Astrocyte of the spinal cord (primary cell): ENCODE measurements around the gene PTMS.

ENCODE experiments used
- DNase-seq: peaks from one replicate; pipeline ENCODE4 v3.0.0; 2011; ENCODE audit warnings: low read depth, low spot score
- H3K4me3 ChIP-seq: 2 replicates; pipeline ENCODE4 v1.5.1; 2011; ENCODE audit warnings: low read depth, mild to moderate bottlenecking, low read length, moderate library complexity
- CTCF ChIP-seq: IDR thresholded peaks from 2 replicates; pipeline ENCODE4 v1.5.1; 2012; ENCODE audit warnings: low read depth, mild to moderate bottlenecking, low read length, inconsistent platforms
- in situ Hi-C: cut with HindIII; loops from 2 replicates; pipeline ENCODE4 v1.10.0; 2017; ENCODE audit warnings: low sequenced_read_pairs

Gene PTMS

DNA sequence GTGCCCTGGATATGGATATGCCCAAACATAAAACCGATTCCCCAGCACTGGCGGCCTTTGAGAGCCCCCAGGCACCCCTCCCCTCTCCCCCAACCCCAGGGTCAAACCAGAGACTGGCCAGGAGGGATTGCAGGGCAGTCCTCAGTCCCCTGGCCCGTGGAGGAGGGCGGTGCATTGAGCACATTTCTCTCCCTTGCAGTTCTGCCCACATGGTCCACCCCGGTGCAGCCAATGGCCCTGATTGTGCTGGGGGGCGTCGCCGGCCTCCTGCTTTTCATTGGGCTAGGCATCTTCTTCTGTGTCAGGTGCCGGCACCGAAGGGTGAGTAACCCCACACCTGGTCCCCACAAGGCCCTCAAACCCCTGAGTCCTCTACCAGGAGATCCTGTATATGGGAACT, 52.1 kb downstream of the PTMS start:
- TF ChIP-seq CTCF = no peak
- H3K4me3 ChIP-seq = no peak overlapping the region
- no peak for DNase-seq
- in situ Hi-C loops = no loop called here

- DNase-seq = no peak
- in situ Hi-C loops = no loop called here
- no peak overlapping the region for H3K4me3 ChIP-seq
- TF ChIP-seq CTCF = no peak
Measured at GRCh38 chr12:6818645-6819044, 52.5 kb downstream of the PTMS start.

DNA sequence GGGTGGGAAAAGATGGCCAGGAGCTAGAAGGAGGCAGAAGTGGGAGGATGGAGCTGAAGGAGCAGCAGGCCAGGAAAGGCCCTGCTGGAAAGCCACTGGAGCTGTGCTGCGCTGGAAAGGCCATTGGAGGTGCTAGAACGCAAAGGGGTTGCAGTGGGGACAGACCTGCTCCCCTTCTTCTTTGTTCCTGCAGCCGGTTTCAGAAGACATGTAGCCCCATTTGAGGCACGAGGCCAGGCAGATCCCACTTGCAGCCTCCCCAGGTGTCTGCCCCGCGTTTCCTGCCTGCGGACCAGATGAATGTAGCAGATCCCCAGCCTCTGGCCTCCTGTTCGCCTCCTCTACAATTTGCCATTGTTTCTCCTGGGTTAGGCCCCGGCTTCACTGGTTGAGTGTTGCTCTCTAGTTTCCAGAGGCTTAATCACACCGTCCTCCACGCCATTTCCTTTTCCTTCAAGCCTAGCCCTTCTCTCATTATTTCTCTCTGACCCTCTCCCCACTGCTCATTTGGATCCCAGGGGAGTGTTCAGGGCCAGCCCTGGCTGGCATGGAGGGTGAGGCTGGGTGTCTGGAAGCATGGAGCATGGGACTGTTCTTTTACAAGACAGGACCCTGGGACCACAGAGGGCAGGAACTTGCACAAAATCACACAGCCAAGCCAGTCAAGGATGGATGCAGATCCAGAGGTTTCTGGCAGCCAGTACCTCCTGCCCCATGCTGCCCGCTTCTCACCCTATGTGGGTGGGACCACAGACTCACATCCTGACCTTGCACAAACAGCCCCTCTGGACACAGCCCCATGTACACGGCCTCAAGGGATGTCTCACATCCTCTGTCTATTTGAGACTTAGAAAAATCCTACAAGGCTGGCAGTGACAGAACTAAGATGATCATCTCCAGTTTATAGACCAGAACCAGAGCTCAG, 53.2 kb downstream of the PTMS start:
- no peak for TF ChIP-seq CTCF
- no peak for DNase-seq
- no peak overlapping the region for H3K4me3 ChIP-seq
- in situ Hi-C loops = no loop called here

GRCh38 chr12:6820166-6820565, 54.0 kb downstream of the PTMS start:
- no peak for TF ChIP-seq CTCF
- no peak for DNase-seq
- in situ Hi-C loops = no loop called here
- no peak overlapping the region for H3K4me3 ChIP-seq
